K562 (cell line): ENCODE results near the gene KCNG4. TPM values are rescaled to one million over a fixed set of nuclear protein-coding genes. Genes with fewer than 3 reads are reported as not detected.

Experiments
- ATAC-seq: fragments of 200-7000 bp; cut with Tn5 transposase; 3 replicates; pipeline ENCODE4 v1.9.1; 2020; ENCODE audit warnings: moderate library complexity
- BruUV-seq: library from RNA; stranded (reverse); fragments of 400-500 nt; replicated peaks from 2 replicates; lab custom pipeline; 2021; lab: Mats Ljungman, UMichigan
- CTCF ChIA-PET: fragments of 300-600 bp; formaldehyde crosslinking; extraction: SDS; loops from one replicate; lab custom pipeline; 2021; ENCODE audit warnings: low intra/inter-chr PET ratio; lab: Yijun Ruan, JAX
- POLR2A ChIA-PET: fragments of 300-600, 350-650 bp; sonication (Branson Sonifier 250); formaldehyde crosslinking; extraction: SDS; loops from one replicate; lab custom pipeline; 2021; ENCODE audit warnings: antibody characterized with exemption, inconsistent platforms; lab: Yijun Ruan, JAX
- DNase-seq, 4 experiments: peaks; one replicate each; pipeline versions ENCODE4 v3.0.0 to v3.0.0-alpha.2; 2011 to 2018; ENCODE audit warnings: low spot score in 3 of 4, mixed read lengths in 3 of 4; ENCODE audit errors: extremely low read depth in 1 of 4
- FAIRE-seq: peaks from 2 replicates; lab custom pipeline; 2011; peaks lifted over from hg19 to GRCh38; lab: Jason Lieb, UNC
- H2AFZ ChIP-seq: 2 replicates; pipeline ENCODE4 v1.6.0; 2011; ENCODE audit warnings: low read depth, low read length, control low read depth, inconsistent platforms
- H3K27ac ChIP-seq: fragments of 200-600 bp; 3 replicates; pipeline ENCODE4 v1.8.0; 2011; ENCODE audit warnings: low read depth, mild to moderate bottlenecking, control low read depth, inconsistent platforms, low read length, moderate library complexity, mixed read lengths; ENCODE audit errors: extremely low read depth
- H3K27me3 ChIP-seq, 2 experiments: fragments of 300-600 bp in 1 of 2; 2 replicates in 1 of 2; 3 replicates in 1 of 2; pipeline versions ENCODE4 v1.6.0 to v1.8.0; 2011; ENCODE audit warnings: inconsistent platforms in 2 of 2, low read length in 2 of 2, mild to moderate bottlenecking in 1 of 2, mixed read lengths in 1 of 2, moderate library complexity in 1 of 2; ENCODE audit not compliant: control insufficient read depth in 2 of 2, insufficient read depth in 2 of 2
- H3K36me3 ChIP-seq: fragments of 300-600 bp; 3 replicates; pipeline ENCODE4 v1.8.0; 2011; ENCODE audit warnings: mild to moderate bottlenecking, low read length, inconsistent platforms; ENCODE audit not compliant: control insufficient read depth, insufficient read depth
- H3K4me1 ChIP-seq, 2 experiments: fragments of 200-600 bp in 1 of 2; replicated peaks in 1 of 2; 2 replicates in 1 of 2; 3 replicates in 1 of 2; pipeline versions ENCODE4 v1.5.1 to v1.8.0; 2011; ENCODE audit warnings: inconsistent platforms in 2 of 2, low read length in 2 of 2, mild to moderate bottlenecking in 1 of 2, mixed read lengths in 1 of 2, moderate library complexity in 1 of 2; ENCODE audit not compliant: control insufficient read depth in 2 of 2, insufficient read depth in 2 of 2
- H3K4me2 ChIP-seq: 2 replicates; pipeline ENCODE4 v1.6.1; 2011; ENCODE audit warnings: low read length, control low read depth, inconsistent platforms, mixed read lengths; ENCODE audit not compliant: insufficient read depth
- H3K4me3 ChIP-seq: fragments of 200-600 bp; sonication (generic), shearing (Covaris generic); 2 replicates; pipeline ENCODE4 v1.5.1; 2016; ENCODE audit warnings: control low read depth, inconsistent platforms
- H3K79me2 ChIP-seq: fragments of 200-600 bp; 3 replicates; pipeline ENCODE4 v1.8.0; 2011; ENCODE audit warnings: low read length, inconsistent platforms; ENCODE audit not compliant: control insufficient read depth, insufficient read depth
- H3K9ac ChIP-seq, 2 experiments: 2 replicates each; pipeline versions ENCODE4 v1.6.0 to v1.6.1; 2011; ENCODE audit warnings: low read depth in 2 of 2, low read length in 2 of 2, control low read depth in 1 of 2, inconsistent platforms in 1 of 2, mild to moderate bottlenecking in 1 of 2, mixed read lengths in 1 of 2; ENCODE audit not compliant: insufficient read depth in 1 of 2
- H3K9me1 ChIP-seq: one replicate; pipeline ENCODE4 v1.6.0; 2011; ENCODE audit warnings: inconsistent platforms, mild to moderate bottlenecking, low read length, moderate library complexity; ENCODE audit not compliant: control insufficient read depth, insufficient read depth
- H3K9me3 ChIP-seq: replicated peaks from 2 replicates; pipeline ENCODE4 v1.5.1; 2011; ENCODE audit warnings: low read depth, low read length, inconsistent platforms; ENCODE audit not compliant: control insufficient read depth, insufficient read depth
- H4K20me1 ChIP-seq: replicated peaks from 2 replicates; pipeline ENCODE4 v1.6.1; 2011; ENCODE audit warnings: low read length, inconsistent platforms, mixed read lengths; ENCODE audit not compliant: control insufficient read depth, insufficient read depth
- BRF1 ChIP-seq: IDR thresholded peaks from 3 replicates; pipeline ENCODE4 v1.6.1; 2011; ENCODE audit warnings: borderline replicate concordance, mild to moderate bottlenecking; ENCODE audit not compliant: insufficient read length; ENCODE audit errors: extremely low read depth
- BRF2 ChIP-seq: IDR thresholded peaks from 3 replicates; pipeline ENCODE4 v1.6.1; 2011; ENCODE audit warnings: borderline replicate concordance, mild to moderate bottlenecking; ENCODE audit not compliant: insufficient read length, insufficient read depth
- CREB5 ChIP-seq: fragments of 250-450 bp; sonication (Bioruptor Pico); IDR thresholded peaks from 2 replicates; pipeline ENCODE4 v1.5.0; 2020; ENCODE audit warnings: mild to moderate bottlenecking
- JUNB ChIP-seq: fragments of 450-650 bp; formaldehyde crosslinking; conservative IDR thresholded peaks from 2 replicates; pipeline ENCODE4 v1.4.0; 2020; ENCODE audit warnings: mild to moderate bottlenecking
- MAFG ChIP-seq: fragments of 450-650 bp; conservative IDR thresholded peaks from 2 replicates; pipeline ENCODE4 v1.6.1; 2016; ENCODE audit warnings: missing genetic modification characterization, missing compliant biosample characterization
- NELFE ChIP-seq: IDR thresholded peaks from 2 replicates; pipeline ENCODE4 v1.6.1; 2011; ENCODE audit warnings: mild to moderate bottlenecking; ENCODE audit not compliant: insufficient read depth, insufficient read length
- PRDM10 ChIP-seq: fragments of 450-650 bp; IDR thresholded peaks from 2 replicates; pipeline ENCODE4 v1.6.1; 2018; ENCODE audit not compliant: partially characterized antibody
- PYGO2 ChIP-seq: fragments of 450-650 bp; IDR thresholded peaks from 2 replicates; pipeline ENCODE4 v1.6.1; 2016; ENCODE audit warnings: mild to moderate bottlenecking, missing genetic modification characterization, moderate library complexity, missing compliant biosample characterization
- SFPQ ChIP-seq: fragments of 200-400 bp; formaldehyde crosslinking; IDR thresholded peaks from 2 replicates; pipeline ENCODE4 v1.6.1; 2017; ENCODE audit warnings: mild to moderate bottlenecking, low read depth, low read length, moderate library complexity
- TRIM24 ChIP-seq, 2 experiments: fragments of 450-650 bp; IDR thresholded peaks; 2 replicates each; pipeline ENCODE4 v1.6.1; 2016
- WHSC1 ChIP-seq: IDR thresholded peaks from one replicate; pipeline ENCODE4 v1.6.1; 2012; ENCODE audit warnings: low read length, control low read depth, inconsistent platforms
- ZNF140 ChIP-seq: fragments of 250-450 bp; sonication (Bioruptor Pico); IDR thresholded peaks from 2 replicates; pipeline ENCODE4 v1.8.0; 2021; ENCODE audit warnings: moderate library complexity, mild to moderate bottlenecking, inconsistent platforms
- ZNF212 ChIP-seq: fragments of 450-650 bp; formaldehyde crosslinking; IDR thresholded peaks from 2 replicates; pipeline ENCODE4 v1.4.0; 2020; ENCODE audit warnings: mild to moderate bottlenecking
- ZNF24 ChIP-seq: fragments of 450-650 bp; IDR thresholded peaks from 2 replicates; pipeline ENCODE4 v1.6.1; 2016
- ZNF282 ChIP-seq: sonication (generic); formaldehyde crosslinking; IDR thresholded peaks from 2 replicates; pipeline ENCODE4 v1.8.1; 2023; ENCODE audit warnings: missing genetic modification reagents
- ZNF384 ChIP-seq: IDR thresholded peaks from 2 replicates; pipeline ENCODE4 v1.6.1; 2012; ENCODE audit warnings: low read depth, low read length, improper control_type of control experiment
- WGBS: fragments of 100-300 bp; shearing (Covaris generic); methylation state at CpG from one replicate; pipeline ENCODE4 v1.1.6; 2016; ENCODE audit warnings: low coverage, mixed read lengths; ENCODE audit not compliant: insufficient coverage; ENCODE audit errors: missing lambda C conversion rate; 5-methylcytosine and 5-hydroxymethylcytosine counted together
- in situ Hi-C: fragments of 300-500 bp; cut with MboI; formaldehyde crosslinking; loops from 4 replicates; pipeline ENCODE4 v1.15.0; 2018; ENCODE audit warnings: inconsistent platforms, mixed read lengths
- intact Hi-C: fragments of 100-400 bp; cut with micrococcal nuclease; formaldehyde crosslinking; loops from 2 replicates; pipeline ENCODE4 v1.14.2; 2022
- polyA plus RNA-seq, 8 experiments: library from polyadenylated mRNA; depleted of rRNA in 4 of 8; stranded (reverse) in 5 of 8; unstranded in 3 of 8; fragments of >200 nt; fragmentation: Nextera tagmentation in 2 of 8; fragmentation: Illumina TruSeq in 1 of 8; extraction: Ambion mirVana in 2 of 8; extraction: Trizol in 1 of 8; gene quantifications; 2 replicates each; pipeline versions ENCODE4 v1.2.1 to v1.2.3, GENCODE V29; 2011 to 2014; ENCODE audit warnings: inconsistent platforms in 1 of 8, missing spikeins in 1 of 8
- total RNA-seq, 7 experiments: library from RNA; depleted of rRNA in 6 of 7; stranded (reverse); fragments of >200 nt in 6 of 7; fragmentation: Illumina TruSeq in 2 of 7; extraction: Trizol in 2 of 7; gene quantifications; 2 replicates each; pipeline versions ENCODE4 v1.2.1 to v1.2.3, GENCODE V29; 2011 to 2021; ENCODE audit warnings: low replicate concordance in 1 of 7

Gene KCNG4
- total and polyA plus RNA-seq, 9 of the 15 experiments (the other 6 are each of a cell fraction or from before 2014, with no cell fraction given) = not detected

GRCh38 chr16:84226026-84226425 is 13.8 kb downstream of the KCNG4 start:
- no peaks in the 10 kb centered on the region for H3K9me3 ChIP-seq
- H3K4me2 ChIP-seq = no peak overlapping the region
- no TSS peak for BruUV-seq
- peaks cover 41 to 66% of the 10 kb centered on the region in 2 experiments for H3K27me3 ChIP-seq
- H3K4me3 ChIP-seq = no peak overlapping the region
- ChIA-PET POLR2A (interaction anchor here (1.3 kb wide), 1 partner anchor 13 kb away, joined by 3 read pairs; no protein-coding TSS in a partner anchor), CTCF (no interaction called here)
- peaks cover 13 to 22% of the 10 kb centered on the region in 2 experiments for H3K4me1 ChIP-seq
- H3K9me1 ChIP-seq = no peaks in the 10 kb centered on the region
- H3K27ac ChIP-seq = no peak overlapping the region
- DNase-seq (no peak), ATAC-seq (no peak), FAIRE-seq (no peak)
- 0 out of 4 replicates have a peak overlapping the region, but pooled peaks of 1 of the 2 experiments have one; percentile 8 for H3K9ac ChIP-seq
- no peaks in the 10 kb centered on the region for H3K36me3 ChIP-seq
- H2AFZ ChIP-seq = no peak overlapping the region
- no peaks in the 10 kb centered on the region for H3K79me2 ChIP-seq
- intact Hi-C loops (no loop called here), in situ Hi-C loops (no loop called here)
- 6% methylated on average over 8 of the region's 8 CpGs for WGBS
- 0 out of 2 replicates have a peak, but pooled peaks cover 4% of the 10 kb centered on the region for H4K20me1 ChIP-seq
- TF ChIP-seq ZNF140 (no peak), WHSC1 (no peak), JUNB (CRISPR knock-in tag) (no peak), MAFG (tag) (no peak), SFPQ (no peak), BRF2 (no peak), ZNF384 (no peak), ZNF282 (CRISPR knock-in tag) (no peak), ZNF212 (no peak), NELFE (no peak), ZNF24 (no peak), TRIM24 (IDR thresholded peaks at IDR 0.05) (no peak), CREB5 (CRISPR knock-in tag) (no peak), PYGO2 (tag) (no peak), BRF1 (no peak), PRDM10 (no peak)
